H1 (cell line): ENCODE results near the gene SLAMF6.
"Not testable (repeated sequence)": the region's sequence is repeated elsewhere in the genome, so short reads cannot be mapped to it uniquely, and the experiment has no call there.

Experiments
- BCL11A ChIP-seq, 2 experiments: IDR thresholded peaks; one replicate each; pipeline ENCODE4 v1.6.1; 2011; ENCODE audit warnings: low read depth in 2 of 2, low read length in 2 of 2, mild to moderate bottlenecking in 2 of 2
- EZH2 ChIP-seq: fragments of 200-600 bp; sonication (generic); IDR thresholded peaks from 2 replicates; pipeline ENCODE4 v1.7.1; 2012; ENCODE audit warnings: low read depth, mild to moderate bottlenecking, moderate library complexity, low read length, inconsistent platforms; ENCODE audit not compliant: severe bottlenecking
- MAFK ChIP-seq: IDR thresholded peaks from 2 replicates; pipeline ENCODE4 v1.6.1; 2012; ENCODE audit warnings: low read depth, mild to moderate bottlenecking, improper control_type of control experiment, low read length
- POLR2AphosphoS5 ChIP-seq: IDR thresholded peaks from 2 replicates; pipeline ENCODE4 v1.6.1; 2011; ENCODE audit warnings: low read depth, low read length
- SIX5 ChIP-seq: IDR thresholded peaks from 2 replicates; pipeline ENCODE4 v1.6.1; 2011; ENCODE audit warnings: mild to moderate bottlenecking, low read depth, low read length
- TF ChIP-seq, protein P1 (sequence below), 3 experiments: IDR thresholded peaks; 1 replicate in 2 of 3; 2 replicates in 1 of 3; pipeline versions ENCODE4 v1.5.1 to v1.6.1; 2011; ENCODE audit warnings: low read length in 3 of 3, mild to moderate bottlenecking in 3 of 3, inconsistent platforms in 2 of 3, low read depth in 1 of 3, moderate library complexity in 1 of 3; ENCODE audit not compliant: insufficient read depth in 1 of 3; ENCODE audit errors: control extremely low read depth in 1 of 3
- TF ChIP-seq, protein P2 (sequence below): IDR thresholded peaks from 2 replicates; pipeline ENCODE4 v1.6.1; 2012; ENCODE audit warnings: inconsistent platforms

DNA sequence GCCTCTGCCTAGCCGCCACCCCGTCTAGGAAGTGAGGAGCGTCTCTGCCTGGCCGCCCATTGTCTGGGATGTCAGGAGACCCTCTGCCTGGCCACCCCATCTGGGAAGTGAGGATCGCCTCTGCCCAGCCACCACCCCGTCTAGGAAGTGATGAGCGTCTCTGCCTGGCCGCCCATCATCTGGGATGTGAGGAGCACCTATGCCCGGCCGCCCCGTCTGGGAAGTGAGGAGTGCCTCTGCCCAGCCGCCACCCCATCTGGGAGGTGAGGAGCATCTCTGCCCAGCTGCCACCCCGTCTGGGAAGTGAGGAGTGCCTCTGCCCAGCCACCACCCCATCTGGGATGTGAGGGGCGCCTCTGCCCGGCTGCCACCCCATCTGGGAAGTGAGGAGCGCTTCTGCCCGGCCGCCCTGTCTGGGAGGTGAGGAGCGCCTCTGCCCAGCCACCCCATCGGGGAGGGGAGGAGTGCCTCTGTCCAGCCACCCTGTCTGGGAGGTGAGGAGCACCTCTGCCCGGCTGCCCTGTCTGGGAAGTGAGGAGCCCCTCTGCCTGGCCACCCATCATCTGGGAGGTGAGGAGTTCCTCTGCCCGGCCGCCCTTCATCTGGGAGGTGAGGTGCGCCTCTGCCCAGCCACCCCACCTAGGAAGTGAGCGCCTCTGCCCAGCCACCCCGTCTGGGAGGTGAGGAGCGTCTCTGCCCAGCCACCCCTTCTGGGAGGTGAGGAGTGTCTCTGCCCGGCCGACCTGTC lies 8.9 kb upstream of the SLAMF6 start:
- not testable (repeated sequence) for TF ChIP-seq SIX5; BCL11A (IDR thresholded peaks at IDR 0.05; ENCODE audit: low read depth in 2 of 2, low read length in 2 of 2); EZH2; MAFK; POLR2AphosphoS5
- TF ChIP-seq, protein P1, sequence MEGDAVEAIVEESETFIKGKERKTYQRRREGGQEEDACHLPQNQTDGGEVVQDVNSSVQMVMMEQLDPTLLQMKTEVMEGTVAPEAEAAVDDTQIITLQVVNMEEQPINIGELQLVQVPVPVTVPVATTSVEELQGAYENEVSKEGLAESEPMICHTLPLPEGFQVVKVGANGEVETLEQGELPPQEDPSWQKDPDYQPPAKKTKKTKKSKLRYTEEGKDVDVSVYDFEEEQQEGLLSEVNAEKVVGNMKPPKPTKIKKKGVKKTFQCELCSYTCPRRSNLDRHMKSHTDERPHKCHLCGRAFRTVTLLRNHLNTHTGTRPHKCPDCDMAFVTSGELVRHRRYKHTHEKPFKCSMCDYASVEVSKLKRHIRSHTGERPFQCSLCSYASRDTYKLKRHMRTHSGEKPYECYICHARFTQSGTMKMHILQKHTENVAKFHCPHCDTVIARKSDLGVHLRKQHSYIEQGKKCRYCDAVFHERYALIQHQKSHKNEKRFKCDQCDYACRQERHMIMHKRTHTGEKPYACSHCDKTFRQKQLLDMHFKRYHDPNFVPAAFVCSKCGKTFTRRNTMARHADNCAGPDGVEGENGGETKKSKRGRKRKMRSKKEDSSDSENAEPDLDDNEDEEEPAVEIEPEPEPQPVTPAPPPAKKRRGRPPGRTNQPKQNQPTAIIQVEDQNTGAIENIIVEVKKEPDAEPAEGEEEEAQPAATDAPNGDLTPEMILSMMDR (IDR thresholded peaks at IDR 0.05; ENCODE audit: control extremely low read depth in 1 of 3, insufficient read depth in 1 of 3, low read depth in 1 of 3, low read length in 3 of 3), result not testable (repeated sequence)
- TF ChIP-seq, protein P2, sequence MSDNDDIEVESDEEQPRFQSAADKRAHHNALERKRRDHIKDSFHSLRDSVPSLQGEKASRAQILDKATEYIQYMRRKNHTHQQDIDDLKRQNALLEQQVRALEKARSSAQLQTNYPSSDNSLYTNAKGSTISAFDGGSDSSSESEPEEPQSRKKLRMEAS, result not testable (repeated sequence)
